ENCODE results near the gene SNUPN. TPM values are rescaled to one million over a fixed set of nuclear protein-coding genes. Genes with fewer than 3 reads are reported as not detected.

SNUPN gene
- total and polyA plus RNA-seq, 10 of the 15 experiments (the other 5 are each of a cell fraction or from before 2014, with no cell fraction given) = 19.0 to 50.3 (median 32.5) TPM

- 0 out of 2 replicates have a peak, but pooled peaks have one; percentile 17 for TF ChIP-seq USF2 (IDR thresholded peaks at IDR 0.05; ENCODE audit: borderline replicate concordance, low read depth, low read length)
- TF ChIP-seq IKZF1 (conservative IDR thresholded peaks at IDR 0.05) = no peak
- no peak for TF ChIP-seq ZNF384 (IDR thresholded peaks at IDR 0.05; ENCODE audit: borderline replicate concordance, low read depth, low read length)
- TF ChIP-seq E2F4 (IDR thresholded peaks at IDR 0.05; ENCODE audit: low read depth, low read length) = 0 out of 2 replicates have a peak, but pooled peaks have one; percentile 16
- no peak for TF ChIP-seq BCLAF1 (IDR thresholded peaks at IDR 0.05)
- no peak for TF ChIP-seq NR2C2 (IDR thresholded peaks at IDR 0.05; ENCODE audit: borderline replicate concordance, control insufficient read depth, insufficient read length, low read depth)
- no peak for TF ChIP-seq WRNIP1 (IDR thresholded peaks at IDR 0.05; ENCODE audit: borderline replicate concordance, low read depth, low read length)
- TF ChIP-seq MEF2B (IDR thresholded peaks at IDR 0.05; ENCODE audit: partially characterized antibody, poor library complexity, severe bottlenecking) = peak; percentile 17
- TF ChIP-seq, protein P1, sequence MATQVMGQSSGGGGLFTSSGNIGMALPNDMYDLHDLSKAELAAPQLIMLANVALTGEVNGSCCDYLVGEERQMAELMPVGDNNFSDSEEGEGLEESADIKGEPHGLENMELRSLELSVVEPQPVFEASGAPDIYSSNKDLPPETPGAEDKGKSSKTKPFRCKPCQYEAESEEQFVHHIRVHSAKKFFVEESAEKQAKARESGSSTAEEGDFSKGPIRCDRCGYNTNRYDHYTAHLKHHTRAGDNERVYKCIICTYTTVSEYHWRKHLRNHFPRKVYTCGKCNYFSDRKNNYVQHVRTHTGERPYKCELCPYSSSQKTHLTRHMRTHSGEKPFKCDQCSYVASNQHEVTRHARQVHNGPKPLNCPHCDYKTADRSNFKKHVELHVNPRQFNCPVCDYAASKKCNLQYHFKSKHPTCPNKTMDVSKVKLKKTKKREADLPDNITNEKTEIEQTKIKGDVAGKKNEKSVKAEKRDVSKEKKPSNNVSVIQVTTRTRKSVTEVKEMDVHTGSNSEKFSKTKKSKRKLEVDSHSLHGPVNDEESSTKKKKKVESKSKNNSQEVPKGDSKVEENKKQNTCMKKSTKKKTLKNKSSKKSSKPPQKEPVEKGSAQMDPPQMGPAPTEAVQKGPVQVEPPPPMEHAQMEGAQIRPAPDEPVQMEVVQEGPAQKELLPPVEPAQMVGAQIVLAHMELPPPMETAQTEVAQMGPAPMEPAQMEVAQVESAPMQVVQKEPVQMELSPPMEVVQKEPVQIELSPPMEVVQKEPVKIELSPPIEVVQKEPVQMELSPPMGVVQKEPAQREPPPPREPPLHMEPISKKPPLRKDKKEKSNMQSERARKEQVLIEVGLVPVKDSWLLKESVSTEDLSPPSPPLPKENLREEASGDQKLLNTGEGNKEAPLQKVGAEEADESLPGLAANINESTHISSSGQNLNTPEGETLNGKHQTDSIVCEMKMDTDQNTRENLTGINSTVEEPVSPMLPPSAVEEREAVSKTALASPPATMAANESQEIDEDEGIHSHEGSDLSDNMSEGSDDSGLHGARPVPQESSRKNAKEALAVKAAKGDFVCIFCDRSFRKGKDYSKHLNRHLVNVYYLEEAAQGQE (IDR thresholded peaks at IDR 0.05; ENCODE audit: low read depth, low read length) = no peak
- TF ChIP-seq, protein P2, sequence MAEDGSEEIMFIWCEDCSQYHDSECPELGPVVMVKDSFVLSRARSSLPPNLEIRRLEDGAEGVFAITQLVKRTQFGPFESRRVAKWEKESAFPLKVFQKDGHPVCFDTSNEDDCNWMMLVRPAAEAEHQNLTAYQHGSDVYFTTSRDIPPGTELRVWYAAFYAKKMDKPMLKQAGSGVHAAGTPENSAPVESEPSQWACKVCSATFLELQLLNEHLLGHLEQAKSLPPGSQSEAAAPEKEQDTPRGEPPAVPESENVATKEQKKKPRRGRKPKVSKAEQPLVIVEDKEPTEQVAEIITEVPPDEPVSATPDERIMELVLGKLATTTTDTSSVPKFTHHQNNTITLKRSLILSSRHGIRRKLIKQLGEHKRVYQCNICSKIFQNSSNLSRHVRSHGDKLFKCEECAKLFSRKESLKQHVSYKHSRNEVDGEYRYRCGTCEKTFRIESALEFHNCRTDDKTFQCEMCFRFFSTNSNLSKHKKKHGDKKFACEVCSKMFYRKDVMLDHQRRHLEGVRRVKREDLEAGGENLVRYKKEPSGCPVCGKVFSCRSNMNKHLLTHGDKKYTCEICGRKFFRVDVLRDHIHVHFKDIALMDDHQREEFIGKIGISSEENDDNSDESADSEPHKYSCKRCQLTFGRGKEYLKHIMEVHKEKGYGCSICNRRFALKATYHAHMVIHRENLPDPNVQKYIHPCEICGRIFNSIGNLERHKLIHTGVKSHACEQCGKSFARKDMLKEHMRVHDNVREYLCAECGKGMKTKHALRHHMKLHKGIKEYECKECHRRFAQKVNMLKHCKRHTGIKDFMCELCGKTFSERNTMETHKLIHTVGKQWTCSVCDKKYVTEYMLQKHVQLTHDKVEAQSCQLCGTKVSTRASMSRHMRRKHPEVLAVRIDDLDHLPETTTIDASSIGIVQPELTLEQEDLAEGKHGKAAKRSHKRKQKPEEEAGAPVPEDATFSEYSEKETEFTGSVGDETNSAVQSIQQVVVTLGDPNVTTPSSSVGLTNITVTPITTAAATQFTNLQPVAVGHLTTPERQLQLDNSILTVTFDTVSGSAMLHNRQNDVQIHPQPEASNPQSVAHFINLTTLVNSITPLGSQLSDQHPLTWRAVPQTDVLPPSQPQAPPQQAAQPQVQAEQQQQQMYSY (CRISPR knock-in tag; IDR thresholded peaks at IDR 0.05) = no peak
- TF ChIP-seq MXI1 (IDR thresholded peaks at IDR 0.05; ENCODE audit: low read depth, low read length) = peak; percentile 80; the same call in 1 of the 2 replicates
- TF ChIP-seq DPF2 (IDR thresholded peaks at IDR 0.05) = no peak
- no peak for TF ChIP-seq RBBP5 (conservative IDR thresholded peaks at IDR 0.05)
- peak; percentile 95 to 97 for TF ChIP-seq BHLHE40 (IDR thresholded peaks at IDR 0.05; ENCODE audit: borderline replicate concordance in 1 of 2, low read depth in 2 of 2, low read length in 1 of 2)
- TF ChIP-seq NFYA (IDR thresholded peaks at IDR 0.05; ENCODE audit: borderline replicate concordance, low read depth, low read length) = no peak
- no peak for TF ChIP-seq NR2C1 (IDR thresholded peaks at IDR 0.05)
Observed at GRCh38 chr15:75639191-75639708, 13.7 kb upstream of the SNUPN start (continued).
